ENCODE data around the gene PEX3.

PEX3 gene

DNA sequence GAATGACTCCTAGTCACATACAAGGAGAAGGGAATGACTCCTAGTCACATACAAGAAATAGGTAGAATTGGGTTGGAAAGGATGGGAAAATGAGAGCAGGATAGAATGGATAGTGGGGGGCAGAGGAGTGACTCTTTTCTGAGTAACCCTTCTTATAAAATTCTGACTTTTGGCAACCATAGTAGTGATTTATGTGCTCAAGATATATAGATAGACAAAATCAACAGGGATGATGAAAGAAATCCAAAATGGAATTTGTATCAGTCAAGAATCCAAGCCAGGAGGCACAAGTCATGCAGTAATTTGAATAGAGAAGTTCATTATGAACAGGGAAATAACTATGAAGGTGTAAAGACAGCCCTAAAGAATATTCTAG is 41.8 kb upstream of the PEX3 start:
- H3K4me3 ChIP-seq, result no peak overlapping the region

DNA sequence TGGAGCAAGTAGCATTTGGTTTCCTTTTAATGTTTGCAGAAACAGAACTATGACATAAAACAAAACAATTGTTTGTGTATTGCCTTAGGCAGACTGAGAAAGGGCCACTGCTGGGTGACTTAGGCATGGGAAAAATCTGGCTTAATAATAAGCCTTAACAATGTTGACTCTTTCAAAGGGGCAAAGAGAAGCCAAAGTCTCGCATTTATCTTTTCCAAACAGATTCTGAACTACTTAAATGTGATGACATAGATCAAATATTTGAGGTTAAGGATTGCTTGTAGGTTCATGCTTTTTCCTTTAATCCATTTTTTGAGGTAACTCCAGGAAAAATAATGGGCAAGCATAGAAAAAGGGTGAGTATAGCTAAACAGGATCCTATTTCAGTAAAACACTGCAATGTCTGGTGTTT is 39.7 kb upstream of the PEX3 start:
- no peaks in the 10 kb centered on the region for H4K20me1 ChIP-seq
- peaks cover 0 to 5% (median 0%) of the 10 kb centered on the region in 11 experiments; a peak in 1 of 22 replicates for H3K9me3 ChIP-seq (replicated peaks in 1 of 11)
- no peaks in the 10 kb centered on the region for H3K4me1 ChIP-seq
- H3K4me2 ChIP-seq, result no peak overlapping the region
- no peak for TF ChIP-seq Cebpa-rat (IDR thresholded peaks at IDR 0.05)
- no peaks in the 10 kb centered on the region for H3K27me3 ChIP-seq
- no peaks in the 10 kb centered on the region for H3K36me3 ChIP-seq
- H3K27ac ChIP-seq, result no peak overlapping the region
- no peak overlapping the region for H3K4me3 ChIP-seq
- H3K9ac ChIP-seq, result no peak overlapping the region

More for the DNA sequence above, 41.8 kb upstream of the PEX3 start:
- Histone ChIP-seq H4K20me1 (no peaks in the 10 kb centered on the region), H3K27ac (no peak overlapping the region), H3K4me1 (no peaks in the 10 kb centered on the region), H3K27me3 (no peaks in the 10 kb centered on the region), H3K4me2 (no peak overlapping the region), H3K9ac (no peak overlapping the region), H3K36me3 (no peaks in the 10 kb centered on the region), H3K9me3 (replicated peaks in 1 of 11) (peaks cover 0 to 5% (median 0%) of the 10 kb centered on the region in 11 experiments; a peak in 1 of 22 replicates)
- no peak for TF ChIP-seq Cebpa-rat (IDR thresholded peaks at IDR 0.05)

DNA sequence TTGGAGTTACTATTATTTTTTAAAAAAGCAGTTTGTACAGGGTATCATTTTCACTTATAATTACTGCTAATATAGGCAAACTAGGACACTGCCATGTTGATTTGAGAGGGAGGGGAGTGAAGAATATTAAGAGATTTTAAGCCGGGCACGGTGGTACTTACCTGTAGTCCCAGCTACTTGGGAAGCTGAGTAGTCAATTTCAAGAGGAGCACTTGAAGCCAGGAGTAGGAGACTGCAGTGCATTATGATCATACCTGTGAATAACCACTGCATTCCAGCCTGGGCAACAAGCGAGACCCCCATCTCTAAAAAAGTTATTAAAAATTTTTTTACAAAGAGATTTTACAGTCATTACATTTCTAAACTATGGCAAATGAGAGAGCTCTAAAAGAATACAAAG is 35.8 kb upstream of the PEX3 start:
- H3K27ac ChIP-seq, result no peak overlapping the region
- H3K4me1 ChIP-seq, result no peaks in the 10 kb centered on the region
- H3K36me3 ChIP-seq, result no peaks in the 10 kb centered on the region
- no peak overlapping the region for H3K4me2 ChIP-seq
- no peak for TF ChIP-seq Cebpa-rat (IDR thresholded peaks at IDR 0.05)
- no peak overlapping the region for H3K9ac ChIP-seq
- no peak overlapping the region for H3K4me3 ChIP-seq
- H4K20me1 ChIP-seq, result no peaks in the 10 kb centered on the region
- H3K27me3 ChIP-seq, result no peaks in the 10 kb centered on the region
- H3K9me3 ChIP-seq (replicated peaks in 1 of 11), result peaks cover 0 to 1% (median 0%) of the 10 kb centered on the region in 11 experiments; a peak in 1 of 22 replicates

DNA sequence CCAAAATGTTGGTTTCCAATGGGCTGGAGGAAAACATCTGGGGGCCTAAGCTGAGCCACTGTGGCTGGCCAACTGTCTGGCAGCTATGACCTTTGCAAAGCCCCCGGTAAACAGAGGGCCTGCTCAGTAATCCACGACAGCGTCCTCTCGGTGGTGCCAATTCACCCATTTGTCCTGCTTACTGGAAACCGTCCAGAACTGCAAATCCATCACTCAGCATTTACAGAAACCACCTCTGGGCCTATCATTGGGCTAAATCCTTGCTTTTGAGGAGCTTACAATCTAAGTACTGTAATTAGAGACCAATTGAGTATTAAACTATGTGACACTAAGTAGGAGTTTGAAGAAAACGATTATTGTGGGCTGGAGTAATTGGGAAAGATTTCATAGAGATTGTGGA is 31.1 kb upstream of the PEX3 start:
- no peaks in the 10 kb centered on the region for H3K9me3 ChIP-seq (replicated peaks in 1 of 11)
- TF ChIP-seq Cebpa-rat (IDR thresholded peaks at IDR 0.05), result no peak
- H3K27ac ChIP-seq, result no peak overlapping the region
- no peak overlapping the region for H3K9ac ChIP-seq
- no peaks in the 10 kb centered on the region for H3K4me1 ChIP-seq
- H3K4me3 ChIP-seq, result no peak overlapping the region
- no peaks in the 10 kb centered on the region for H3K27me3 ChIP-seq
- peaks cover 0 to 12% (median 0%) of the 10 kb centered on the region in 11 experiments; a peak in 5 of 22 replicates for H3K36me3 ChIP-seq
- no peak overlapping the region for H3K4me2 ChIP-seq
- no peaks in the 10 kb centered on the region for H4K20me1 ChIP-seq

DNA sequence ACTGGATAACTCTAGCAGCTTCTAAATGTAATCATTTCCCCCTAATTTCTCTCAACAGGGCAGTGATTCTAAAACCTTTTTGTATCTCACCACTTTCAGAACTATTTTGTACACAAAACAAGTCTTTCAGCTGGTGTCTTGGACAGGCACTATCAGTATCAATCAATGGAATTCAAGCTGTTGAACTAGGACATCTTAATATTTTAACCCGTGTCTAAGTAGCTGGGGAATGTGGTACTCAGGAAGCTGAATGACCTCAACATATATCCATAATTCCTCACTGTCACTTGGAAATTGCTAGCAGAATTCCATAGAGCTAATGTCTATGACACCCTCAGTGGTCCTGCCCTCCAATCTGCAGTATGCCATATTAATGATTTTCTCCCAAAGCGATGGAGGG is 24.6 kb upstream of the PEX3 start:
- Histone ChIP-seq H3K27ac (no peak overlapping the region), H3K4me3 (no peak overlapping the region), H3K27me3 (no peaks in the 10 kb centered on the region), H3K4me1 (no peaks in the 10 kb centered on the region), H3K4me2 (no peak overlapping the region), H3K9ac (no peak overlapping the region), H4K20me1 (peaks cover 0 to 3% (median 0%) of the 10 kb centered on the region in 11 experiments; a peak in 1 of 22 replicates), H3K36me3 (peaks cover 0 to 53% (median 6%) of the 10 kb centered on the region in 11 experiments; a peak in 11 of 22 replicates), H3K9me3 (replicated peaks in 1 of 11) (no peaks in the 10 kb centered on the region)
- TF ChIP-seq Cebpa-rat (IDR thresholded peaks at IDR 0.05), result no peak

DNA sequence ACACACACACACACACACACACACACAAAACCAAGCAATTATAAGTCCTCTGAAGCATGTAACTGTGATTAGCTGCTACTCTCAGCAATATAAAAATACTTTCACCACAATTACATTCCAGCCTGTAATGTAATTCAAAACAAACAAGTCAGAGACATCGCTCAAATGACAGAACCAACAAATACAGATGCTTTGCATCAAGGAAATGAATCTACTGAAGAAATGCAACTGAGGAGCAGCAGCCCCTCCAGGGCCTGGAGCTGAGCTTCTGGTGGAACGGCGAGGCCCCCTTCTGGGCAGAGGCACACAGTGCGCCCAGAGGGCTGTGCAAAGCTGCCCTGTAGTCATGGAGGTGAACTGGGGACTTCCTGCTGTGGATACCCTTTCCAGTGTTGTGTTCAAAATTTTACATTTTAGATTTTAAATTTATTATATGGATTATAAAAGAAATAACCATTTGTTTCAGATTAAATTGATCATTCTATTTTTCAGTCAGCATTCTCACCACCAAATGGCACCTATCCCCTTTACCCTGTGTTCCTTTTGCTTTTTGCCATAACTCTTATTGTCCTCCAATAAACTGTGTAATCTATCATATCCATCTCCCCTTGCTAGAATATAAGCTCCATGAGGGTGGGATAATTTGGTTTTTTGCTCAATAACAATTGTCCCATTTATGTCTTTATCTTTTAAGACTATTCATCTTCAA is 23.3 kb upstream of the PEX3 start:
- no peak for TF ChIP-seq Cebpa-rat (IDR thresholded peaks at IDR 0.05)
- no peak overlapping the region for H3K4me3 ChIP-seq

DNA sequence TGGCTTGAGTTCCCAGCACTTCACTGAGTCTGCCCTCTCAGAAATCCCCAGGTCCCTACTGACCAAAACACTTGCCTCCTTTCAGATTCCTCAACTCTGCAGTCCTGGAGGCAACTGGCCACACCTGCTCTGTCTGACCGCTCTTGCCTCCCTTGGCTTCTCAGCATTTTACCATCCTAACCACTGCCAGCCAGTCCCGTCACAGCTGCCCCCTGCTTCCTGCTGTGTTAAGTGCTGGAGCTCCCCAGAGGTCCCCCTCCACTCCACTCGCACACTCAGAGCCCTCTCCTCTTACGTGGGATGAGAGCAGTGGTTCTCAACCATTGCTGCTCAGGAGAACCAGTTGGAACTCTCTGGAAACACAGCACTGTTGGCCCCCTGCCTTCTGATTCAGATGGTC is 20.6 kb upstream of the PEX3 start:
- Histone ChIP-seq H3K9me3 (replicated peaks in 1 of 11) (no peaks in the 10 kb centered on the region), H3K4me3 (no peak overlapping the region), H3K36me3 (peaks cover 16 to 76% (median 30%) of the 10 kb centered on the region in 11 experiments; a peak in 21 of 22 replicates), H3K4me1 (no peaks in the 10 kb centered on the region), H3K9ac (no peak overlapping the region), H4K20me1 (peaks cover 0 to 3% (median 0%) of the 10 kb centered on the region in 11 experiments; a peak in 1 of 22 replicates), H3K27me3 (no peaks in the 10 kb centered on the region), H3K27ac (no peak overlapping the region), H3K4me2 (no peak overlapping the region)
- no peak for TF ChIP-seq Cebpa-rat (IDR thresholded peaks at IDR 0.05)

More for the DNA sequence above, 23.3 kb upstream of the PEX3 start:
- Histone ChIP-seq H3K27me3 (no peaks in the 10 kb centered on the region), H3K4me1 (no peaks in the 10 kb centered on the region), H3K4me2 (no peak overlapping the region), H3K36me3 (peaks cover 3 to 57% (median 14%) of the 10 kb centered on the region in 11 experiments; a peak in 18 of 22 replicates), H4K20me1 (peaks cover 0 to 3% (median 0%) of the 10 kb centered on the region in 11 experiments; a peak in 1 of 22 replicates), H3K9me3 (replicated peaks in 1 of 11) (no peaks in the 10 kb centered on the region), H3K27ac (no peak overlapping the region), H3K9ac (no peak overlapping the region)

DNA sequence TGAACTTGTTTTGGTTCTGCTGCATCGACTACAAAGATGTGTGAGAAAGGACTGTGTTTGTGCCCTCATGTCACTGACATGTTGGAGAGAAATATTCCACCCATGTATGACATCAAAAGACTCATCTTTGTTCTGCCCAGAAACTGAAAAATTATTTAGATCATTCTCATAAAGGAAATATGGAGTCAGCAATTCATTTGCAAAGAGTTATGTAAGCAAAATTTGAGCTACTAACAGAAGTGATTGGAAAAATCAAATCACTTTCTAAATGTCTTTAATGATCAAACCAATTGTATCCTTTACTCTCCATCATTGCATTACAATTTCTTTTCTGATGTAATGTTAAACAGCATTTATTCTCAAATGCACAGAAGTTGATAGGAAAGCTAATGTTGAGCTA is 19.4 kb upstream of the PEX3 start:
- Histone ChIP-seq H3K9ac (no peak overlapping the region), H3K27me3 (no peaks in the 10 kb centered on the region), H3K27ac (no peak overlapping the region), H3K9me3 (replicated peaks in 1 of 11) (no peaks in the 10 kb centered on the region), H3K36me3 (peaks cover 23 to 83% (median 40%) of the 10 kb centered on the region in 11 experiments), H3K4me1 (no peaks in the 10 kb centered on the region), H4K20me1 (peaks cover 0 to 3% (median 0%) of the 10 kb centered on the region in 11 experiments; a peak in 1 of 22 replicates), H3K4me2 (no peak overlapping the region), H3K4me3 (no peak overlapping the region)
- no peak for TF ChIP-seq Cebpa-rat (IDR thresholded peaks at IDR 0.05)

DNA sequence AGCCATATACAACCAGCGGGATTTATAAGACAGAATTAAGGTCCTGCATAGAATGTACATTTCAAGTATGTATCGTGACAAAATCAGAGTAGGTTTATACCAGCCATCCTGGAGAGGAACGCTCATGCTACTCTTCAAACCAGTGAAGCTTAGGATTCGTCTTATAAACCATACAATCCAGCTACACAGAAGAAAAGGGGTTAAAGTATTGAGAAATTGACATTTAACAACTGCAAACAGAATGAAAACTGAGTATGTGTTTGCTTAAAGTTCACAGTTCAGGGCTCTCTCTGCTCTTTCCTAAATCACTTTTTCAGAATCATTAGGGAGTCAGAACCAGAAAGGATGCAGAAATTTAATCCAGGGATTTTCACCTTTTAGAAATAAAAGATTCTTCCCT is 18.0 kb upstream of the PEX3 start:
- Histone ChIP-seq H3K4me3 (no peak overlapping the region), H3K4me1 (no peaks in the 10 kb centered on the region), H3K27me3 (no peaks in the 10 kb centered on the region), H3K9me3 (replicated peaks in 1 of 11) (no peaks in the 10 kb centered on the region), H3K36me3 (peaks cover 27 to 93% (median 52%) of the 10 kb centered on the region in 11 experiments), H3K27ac (no peak overlapping the region), H3K9ac (no peak overlapping the region; a peak in 1 of 22 replicates), H3K4me2 (no peak overlapping the region), H4K20me1 (peaks cover 0 to 3% (median 0%) of the 10 kb centered on the region in 11 experiments; a peak in 1 of 22 replicates)
- TF ChIP-seq Cebpa-rat (IDR thresholded peaks at IDR 0.05), result no peak

DNA sequence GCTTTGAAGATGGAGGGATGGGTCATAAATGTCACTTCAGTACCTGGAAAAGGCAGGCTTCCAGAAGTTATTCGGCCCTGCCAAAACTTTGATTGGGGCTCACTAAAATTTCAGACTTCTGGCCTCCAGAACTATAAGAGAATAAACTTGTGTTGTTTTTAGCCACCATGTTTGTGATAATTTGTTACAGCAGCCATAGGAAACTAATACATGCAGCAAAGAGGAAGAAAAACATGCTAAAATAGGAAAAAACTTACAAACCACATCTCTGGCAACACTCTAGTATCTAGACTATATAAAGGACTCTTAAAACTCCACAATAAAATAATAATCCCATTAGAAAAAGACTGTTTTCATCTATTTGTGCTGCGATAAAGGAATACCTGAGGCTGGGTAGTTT is 9.6 kb upstream of the PEX3 start:
- Histone ChIP-seq H3K27me3 (no peaks in the 10 kb centered on the region), H3K9me3 (replicated peaks in 1 of 11) (no peaks in the 10 kb centered on the region), H3K36me3 (peaks cover 41 to 92% (median 60%) of the 10 kb centered on the region in 11 experiments)

More for the DNA sequence above, 9.6 kb upstream of the PEX3 start:
- Histone ChIP-seq H3K4me2 (no peak overlapping the region), H3K4me1 (no peaks in the 10 kb centered on the region), H3K9ac (no peak overlapping the region), H3K4me3 (no peak overlapping the region), H3K27ac (no peak overlapping the region), H4K20me1 (peaks cover 0 to 11% (median 0%) of the 10 kb centered on the region in 11 experiments; a peak in 1 of 22 replicates)
- no peak for TF ChIP-seq Cebpa-rat (IDR thresholded peaks at IDR 0.05)
